ENCODE results near the gene UGGT2.
"Not testable (repeated sequence)": the region's sequence is repeated elsewhere in the genome, so short reads cannot be mapped to it uniquely, and the experiment has no call there.

UGGT2 gene

GRCh38 chr13:96051946-96052345, 1.3 kb downstream of the UGGT2 start:
- not testable (repeated sequence) for DNase-seq (ENCODE audit: low spot score)

- not testable (repeated sequence) for DNase-seq (ENCODE audit: low spot score)
Measured at GRCh38 chr13:96051491-96051890, 1.7 kb downstream of the UGGT2 start.

- DNase-seq (ENCODE audit: low spot score) = not testable (repeated sequence)
Measured at GRCh38 chr13:96050955-96051354, 2.2 kb downstream of the UGGT2 start.

GRCh38 chr13:96046449-96047126, 6.6 kb downstream of the UGGT2 start:
- DNase-seq (ENCODE audit: low spot score) = not testable (repeated sequence)

GRCh38 chr13:96044238-96044637, 9.0 kb downstream of the UGGT2 start:
- DNase-seq (ENCODE audit: low spot score) = no peak

- no peak for DNase-seq (ENCODE audit: low spot score)
Measured at GRCh38 chr13:96041326-96042110, 11.7 kb downstream of the UGGT2 start.

GRCh38 chr13:96036515-96036914, 16.7 kb downstream of the UGGT2 start:
- DNase-seq (ENCODE audit: low spot score) = no peak

GRCh38 chr13:96034662-96035061, 18.5 kb downstream of the UGGT2 start:
- DNase-seq (ENCODE audit: low spot score) = no peak

- no peak for DNase-seq (ENCODE audit: low spot score)
Measured at GRCh38 chr13:96033220-96034015, 19.8 kb downstream of the UGGT2 start.

GRCh38 chr13:96032717-96033116, 20.5 kb downstream of the UGGT2 start:
- no peak for DNase-seq (ENCODE audit: low spot score)

GRCh38 chr13:96029002-96029401, 24.2 kb downstream of the UGGT2 start:
- DNase-seq (ENCODE audit: low spot score) = no peak

GRCh38 chr13:96027496-96027895, 25.7 kb downstream of the UGGT2 start:
- DNase-seq (ENCODE audit: low spot score) = no peak

- no peak for DNase-seq (ENCODE audit: low spot score)
Measured at GRCh38 chr13:96025283-96025682, 27.9 kb downstream of the UGGT2 start.

- no peak for DNase-seq (ENCODE audit: low spot score)
Measured at GRCh38 chr13:96020931-96021330, 32.3 kb downstream of the UGGT2 start.

- peak; percentile 79 for DNase-seq (ENCODE audit: low spot score)
Measured at GRCh38 chr13:96020155-96020575, 33.0 kb downstream of the UGGT2 start.

GRCh38 chr13:96018135-96018534, 35.1 kb downstream of the UGGT2 start:
- no peak for DNase-seq (ENCODE audit: low spot score)

GRCh38 chr13:96011291-96011872, 41.8 kb downstream of the UGGT2 start:
- DNase-seq (ENCODE audit: low spot score) = no peak

- DNase-seq (ENCODE audit: low spot score) = no peak
Measured at GRCh38 chr13:96003304-96003703, 49.9 kb downstream of the UGGT2 start.

- no peak for DNase-seq (ENCODE audit: low spot score)
Measured at GRCh38 chr13:96002322-96003131, 50.7 kb downstream of the UGGT2 start.

- no peak for DNase-seq (ENCODE audit: low spot score)
Measured at GRCh38 chr13:96000069-96000468, 53.1 kb downstream of the UGGT2 start.

- DNase-seq (ENCODE audit: low spot score) = no peak
Measured at GRCh38 chr13:95987841-95988240, 65.4 kb downstream of the UGGT2 start.
